SK-N-SH treated with all-trans-retinoic acid at 6 μM for 48 hours (cell line): ENCODE results near the gene SETD3.

ENCODE experiments used
- ATAC-seq: fragments of 200-7000 bp; cut with Tn5 transposase; 3 replicates; pipeline ENCODE4 v1.9.1; 2020; ENCODE audit warnings: mild to moderate bottlenecking, moderate library complexity
- ARNTL ChIP-seq: fragments of 450-650 bp; formaldehyde crosslinking; IDR thresholded peaks from 2 replicates; pipeline ENCODE4 v1.5.0; 2020; ENCODE audit warnings: low read depth, mild to moderate bottlenecking, moderate library complexity, borderline replicate concordance
- BACH2 ChIP-seq: fragments of 250-450 bp; sonication (Bioruptor Pico); IDR thresholded peaks from 2 replicates; pipeline ENCODE4 v1.9.0; 2021; ENCODE audit warnings: mild to moderate bottlenecking, borderline replicate concordance
- CSDC2 ChIP-seq: fragments of 250-450 bp; sonication (Bioruptor Pico); IDR thresholded peaks from 2 replicates; pipeline ENCODE4 v1.5.0; 2020; ENCODE audit warnings: mild to moderate bottlenecking, moderate library complexity
- ESRRG ChIP-seq: fragments of 250-450 bp; sonication (Bioruptor Pico); IDR thresholded peaks from 2 replicates; pipeline ENCODE4 v1.6.1; 2021; ENCODE audit warnings: mild to moderate bottlenecking
- GLIS3 ChIP-seq: fragments of 250-450 bp; sonication (Bioruptor Pico); IDR thresholded peaks from 2 replicates; pipeline ENCODE4 v1.5.0; 2020; ENCODE audit warnings: mild to moderate bottlenecking, moderate library complexity
- ISL1 ChIP-seq: fragments of 250-450 bp; sonication (Bioruptor Pico); IDR thresholded peaks from 2 replicates; pipeline ENCODE4 v2.1.2; 2022; ENCODE audit warnings: mild to moderate bottlenecking, moderate library complexity
- OSR1 ChIP-seq: fragments of 250-450 bp; sonication (Bioruptor Pico); IDR thresholded peaks from 2 replicates; pipeline ENCODE4 v1.8.0; 2022; ENCODE audit warnings: moderate library complexity, mild to moderate bottlenecking, inconsistent platforms
- RARB ChIP-seq: fragments of 250-450 bp; sonication (Bioruptor Pico); IDR thresholded peaks from 2 replicates; pipeline ENCODE4 v1.8.0; 2021; ENCODE audit warnings: mild to moderate bottlenecking, moderate library complexity
- SNAI2 ChIP-seq: fragments of 250-450 bp; sonication (Bioruptor Pico); IDR thresholded peaks from 2 replicates; pipeline ENCODE4 v1.5.0; 2020; ENCODE audit warnings: mild to moderate bottlenecking, moderate library complexity
- TOX ChIP-seq: fragments of 250-450 bp; sonication (Bioruptor Pico); IDR thresholded peaks from 2 replicates; pipeline ENCODE4 v1.8.0; 2021; ENCODE audit warnings: mild to moderate bottlenecking, moderate library complexity, borderline replicate concordance
- ZC3H10 ChIP-seq: fragments of 250-450 bp; sonication (Bioruptor Pico); IDR thresholded peaks from 2 replicates; pipeline ENCODE4 v1.5.1; 2021; ENCODE audit warnings: mild to moderate bottlenecking, moderate library complexity
- ZFP3 ChIP-seq: fragments of 250-450 bp; sonication (Bioruptor Pico); IDR thresholded peaks from 2 replicates; pipeline ENCODE4 v1.5.0; 2020; ENCODE audit warnings: mild to moderate bottlenecking, moderate library complexity
- ZFP30 ChIP-seq: fragments of 450-650 bp; formaldehyde crosslinking; IDR thresholded peaks from 2 replicates; pipeline ENCODE4 v1.5.0; 2022; ENCODE audit warnings: mild to moderate bottlenecking, moderate library complexity
- ZNF565 ChIP-seq: fragments of 450-650 bp; formaldehyde crosslinking; conservative IDR thresholded peaks from 2 replicates; pipeline ENCODE4 v1.5.0; 2020; ENCODE audit warnings: low read depth, mild to moderate bottlenecking, moderate library complexity
- ZNF70 ChIP-seq: fragments of 450-650 bp; formaldehyde crosslinking; IDR thresholded peaks from 2 replicates; pipeline ENCODE4 v1.5.0; 2020; ENCODE audit warnings: mild to moderate bottlenecking, moderate library complexity
- ZNF8 ChIP-seq: fragments of 450-650 bp; formaldehyde crosslinking; IDR thresholded peaks from 2 replicates; pipeline ENCODE4 v1.5.0; 2020; ENCODE audit warnings: mild to moderate bottlenecking, moderate library complexity
- TF ChIP-seq, protein P1 (sequence below): fragments of 250-450 bp; sonication (Bioruptor Pico); IDR thresholded peaks from 2 replicates; pipeline ENCODE4 v1.8.0; 2021; ENCODE audit warnings: low read depth, mild to moderate bottlenecking, moderate library complexity, borderline replicate concordance
- TF ChIP-seq, protein P2 (sequence below): fragments of 250-450 bp; sonication (Bioruptor Pico); IDR thresholded peaks from 2 replicates; pipeline ENCODE4 v1.5.1; 2020; ENCODE audit warnings: low read depth, mild to moderate bottlenecking, moderate library complexity
- TF ChIP-seq, protein P3 (sequence below): fragments of 250-450 bp; sonication (Bioruptor Pico); IDR thresholded peaks from 2 replicates; pipeline ENCODE4 v1.5.0; 2020; ENCODE audit warnings: mild to moderate bottlenecking, moderate library complexity
- TF ChIP-seq, protein P4 (sequence below): fragments of 250-450 bp; sonication (Bioruptor Pico); IDR thresholded peaks from 2 replicates; pipeline ENCODE4 v1.5.1; 2021; ENCODE audit warnings: mild to moderate bottlenecking, moderate library complexity

SETD3 gene

DNA sequence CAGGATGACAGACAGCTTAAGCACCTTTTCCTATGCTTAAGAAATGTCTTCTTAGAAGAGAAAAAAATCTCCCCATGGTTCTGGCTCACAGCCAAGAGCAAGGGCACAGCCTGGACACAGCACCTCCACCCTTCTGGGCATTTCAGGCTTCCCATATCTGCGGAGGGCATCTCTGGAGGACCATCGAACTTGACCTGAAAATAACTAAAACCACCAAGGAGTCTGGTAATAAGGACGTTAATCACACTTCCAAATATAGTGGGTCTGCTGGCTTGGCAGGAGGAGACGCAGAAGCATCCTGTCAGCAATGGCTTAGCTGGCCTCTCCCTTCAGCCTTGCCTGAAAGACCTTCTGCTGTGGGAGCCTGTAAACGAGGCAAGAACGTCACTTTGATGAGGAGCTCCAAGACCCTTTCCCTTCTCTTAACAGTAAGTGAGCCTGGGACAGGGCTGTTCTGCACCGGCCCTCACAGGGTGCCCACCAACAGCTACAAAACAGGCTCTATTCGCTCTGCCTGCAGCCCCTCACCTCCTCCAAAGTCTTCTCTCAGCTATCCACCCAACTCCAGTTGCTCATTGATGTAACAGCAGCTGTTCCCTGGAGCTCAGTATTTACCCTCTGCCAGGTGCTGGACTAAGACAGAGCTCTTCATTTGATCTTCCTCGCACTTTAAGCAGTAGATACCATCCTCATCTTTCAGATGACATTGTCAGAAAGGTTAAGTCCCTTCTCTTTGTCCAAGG, 13.2 kb downstream of the SETD3 start:
- TF ChIP-seq ESRRG (CRISPR knock-in tag), result no peak
- no peak for TF ChIP-seq RARB (CRISPR knock-in tag)
- TF ChIP-seq, protein P1, sequence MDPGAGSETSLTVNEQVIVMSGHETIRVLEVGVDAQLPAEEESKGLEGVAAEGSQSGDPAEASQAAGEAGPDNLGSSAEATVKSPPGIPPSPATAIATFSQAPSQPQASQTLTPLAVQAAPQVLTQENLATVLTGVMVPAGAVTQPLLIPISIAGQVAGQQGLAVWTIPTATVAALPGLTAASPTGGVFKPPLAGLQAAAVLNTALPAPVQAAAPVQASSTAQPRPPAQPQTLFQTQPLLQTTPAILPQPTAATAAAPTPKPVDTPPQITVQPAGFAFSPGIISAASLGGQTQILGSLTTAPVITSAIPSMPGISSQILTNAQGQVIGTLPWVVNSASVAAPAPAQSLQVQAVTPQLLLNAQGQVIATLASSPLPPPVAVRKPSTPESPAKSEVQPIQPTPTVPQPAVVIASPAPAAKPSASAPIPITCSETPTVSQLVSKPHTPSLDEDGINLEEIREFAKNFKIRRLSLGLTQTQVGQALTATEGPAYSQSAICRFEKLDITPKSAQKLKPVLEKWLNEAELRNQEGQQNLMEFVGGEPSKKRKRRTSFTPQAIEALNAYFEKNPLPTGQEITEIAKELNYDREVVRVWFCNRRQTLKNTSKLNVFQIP (CRISPR knock-in tag), result no peak
- no peak for TF ChIP-seq ZC3H10
- TF ChIP-seq TOX (CRISPR knock-in tag), result no peak
- TF ChIP-seq, protein P2, sequence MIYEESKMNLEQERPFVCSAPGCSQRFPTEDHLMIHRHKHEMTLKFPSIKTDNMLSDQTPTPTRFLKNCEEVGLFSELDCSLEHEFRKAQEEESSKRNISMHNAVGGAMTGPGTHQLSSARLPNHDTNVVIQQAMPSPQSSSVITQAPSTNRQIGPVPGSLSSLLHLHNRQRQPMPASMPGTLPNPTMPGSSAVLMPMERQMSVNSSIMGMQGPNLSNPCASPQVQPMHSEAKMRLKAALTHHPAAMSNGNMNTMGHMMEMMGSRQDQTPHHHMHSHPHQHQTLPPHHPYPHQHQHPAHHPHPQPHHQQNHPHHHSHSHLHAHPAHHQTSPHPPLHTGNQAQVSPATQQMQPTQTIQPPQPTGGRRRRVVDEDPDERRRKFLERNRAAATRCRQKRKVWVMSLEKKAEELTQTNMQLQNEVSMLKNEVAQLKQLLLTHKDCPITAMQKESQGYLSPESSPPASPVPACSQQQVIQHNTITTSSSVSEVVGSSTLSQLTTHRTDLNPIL (CRISPR knock-in tag), result no peak
- no peak for TF ChIP-seq ZNF8 (CRISPR knock-in tag)
- no peak for TF ChIP-seq GLIS3 (CRISPR knock-in tag)
- TF ChIP-seq ARNTL, result no peak
- TF ChIP-seq, protein P3, sequence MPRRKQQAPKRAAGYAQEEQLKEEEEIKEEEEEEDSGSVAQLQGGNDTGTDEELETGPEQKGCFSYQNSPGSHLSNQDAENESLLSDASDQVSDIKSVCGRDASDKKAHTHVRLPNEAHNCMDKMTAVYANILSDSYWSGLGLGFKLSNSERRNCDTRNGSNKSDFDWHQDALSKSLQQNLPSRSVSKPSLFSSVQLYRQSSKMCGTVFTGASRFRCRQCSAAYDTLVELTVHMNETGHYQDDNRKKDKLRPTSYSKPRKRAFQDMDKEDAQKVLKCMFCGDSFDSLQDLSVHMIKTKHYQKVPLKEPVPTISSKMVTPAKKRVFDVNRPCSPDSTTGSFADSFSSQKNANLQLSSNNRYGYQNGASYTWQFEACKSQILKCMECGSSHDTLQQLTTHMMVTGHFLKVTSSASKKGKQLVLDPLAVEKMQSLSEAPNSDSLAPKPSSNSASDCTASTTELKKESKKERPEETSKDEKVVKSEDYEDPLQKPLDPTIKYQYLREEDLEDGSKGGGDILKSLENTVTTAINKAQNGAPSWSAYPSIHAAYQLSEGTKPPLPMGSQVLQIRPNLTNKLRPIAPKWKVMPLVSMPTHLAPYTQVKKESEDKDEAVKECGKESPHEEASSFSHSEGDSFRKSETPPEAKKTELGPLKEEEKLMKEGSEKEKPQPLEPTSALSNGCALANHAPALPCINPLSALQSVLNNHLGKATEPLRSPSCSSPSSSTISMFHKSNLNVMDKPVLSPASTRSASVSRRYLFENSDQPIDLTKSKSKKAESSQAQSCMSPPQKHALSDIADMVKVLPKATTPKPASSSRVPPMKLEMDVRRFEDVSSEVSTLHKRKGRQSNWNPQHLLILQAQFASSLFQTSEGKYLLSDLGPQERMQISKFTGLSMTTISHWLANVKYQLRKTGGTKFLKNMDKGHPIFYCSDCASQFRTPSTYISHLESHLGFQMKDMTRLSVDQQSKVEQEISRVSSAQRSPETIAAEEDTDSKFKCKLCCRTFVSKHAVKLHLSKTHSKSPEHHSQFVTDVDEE, result no peak
- no peak for TF ChIP-seq CSDC2 (CRISPR knock-in tag)
- TF ChIP-seq ZFP30 (CRISPR knock-in tag), result no peak
- no peak for TF ChIP-seq OSR1 (CRISPR knock-in tag)
- no peak for TF ChIP-seq ISL1 (CRISPR knock-in tag)
- no peak for TF ChIP-seq BACH2
- TF ChIP-seq SNAI2 (CRISPR knock-in tag), result no peak
- TF ChIP-seq ZNF70 (CRISPR knock-in tag), result no peak
- TF ChIP-seq, all 23 proteins: peak for 0
- no peak for ATAC-seq

DNA sequence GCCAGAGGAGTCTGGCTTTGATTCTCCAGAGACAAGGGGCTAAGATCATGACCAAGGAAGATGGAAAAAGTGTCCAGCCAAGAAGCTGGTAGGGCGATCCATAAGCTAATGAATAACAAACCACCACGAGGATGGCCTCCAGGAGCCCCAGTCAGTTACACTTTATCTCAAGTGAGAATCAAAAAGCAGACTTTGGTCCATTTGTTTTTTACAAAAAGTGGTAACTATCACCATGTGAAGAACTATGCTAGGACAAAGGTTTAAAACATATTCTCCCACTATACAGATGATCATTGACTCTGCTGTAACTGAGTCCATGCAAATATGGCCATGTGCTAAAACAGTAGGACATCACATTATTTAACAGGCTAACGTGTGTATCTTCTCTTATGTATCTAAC, 13.9 kb downstream of the SETD3 start:
- ATAC-seq, result no peak
- no peak for TF ChIP-seq ZC3H10
- no peak for TF ChIP-seq ZFP3
- TF ChIP-seq ESRRG (CRISPR knock-in tag), result no peak
- TF ChIP-seq OSR1 (CRISPR knock-in tag), result no peak
- TF ChIP-seq GLIS3 (CRISPR knock-in tag), result no peak
- no peak for TF ChIP-seq ZNF70 (CRISPR knock-in tag)
- TF ChIP-seq RARB (CRISPR knock-in tag), result no peak
- TF ChIP-seq, protein P1 (CRISPR knock-in tag), result no peak

DNA sequence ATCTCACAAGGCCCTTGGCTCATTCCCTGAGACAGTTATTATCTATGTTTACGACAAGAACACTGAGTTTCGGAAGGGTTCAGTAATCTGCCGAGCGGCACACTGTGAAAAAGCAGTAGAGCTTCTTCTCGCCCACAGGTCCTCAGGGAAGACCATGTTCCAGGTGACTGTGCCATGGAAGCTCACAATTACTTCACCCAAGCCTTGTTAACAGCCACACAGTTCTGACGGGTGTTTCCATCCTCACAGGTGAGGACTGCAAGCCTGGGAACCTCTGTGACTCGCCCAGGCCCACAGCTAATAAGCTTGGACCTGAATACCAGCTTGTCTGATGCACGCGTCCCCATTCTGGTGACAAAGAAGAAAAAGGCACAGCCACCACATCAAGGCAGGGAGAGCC, 15.4 kb downstream of the SETD3 start:
- TF ChIP-seq TOX (CRISPR knock-in tag), result no peak
- no peak for TF ChIP-seq ESRRG (CRISPR knock-in tag)
- TF ChIP-seq BACH2, result no peak
- no peak for TF ChIP-seq ZFP3
- TF ChIP-seq ZNF8 (CRISPR knock-in tag), result no peak
- TF ChIP-seq ZFP30 (CRISPR knock-in tag), result no peak
- TF ChIP-seq, protein P4, sequence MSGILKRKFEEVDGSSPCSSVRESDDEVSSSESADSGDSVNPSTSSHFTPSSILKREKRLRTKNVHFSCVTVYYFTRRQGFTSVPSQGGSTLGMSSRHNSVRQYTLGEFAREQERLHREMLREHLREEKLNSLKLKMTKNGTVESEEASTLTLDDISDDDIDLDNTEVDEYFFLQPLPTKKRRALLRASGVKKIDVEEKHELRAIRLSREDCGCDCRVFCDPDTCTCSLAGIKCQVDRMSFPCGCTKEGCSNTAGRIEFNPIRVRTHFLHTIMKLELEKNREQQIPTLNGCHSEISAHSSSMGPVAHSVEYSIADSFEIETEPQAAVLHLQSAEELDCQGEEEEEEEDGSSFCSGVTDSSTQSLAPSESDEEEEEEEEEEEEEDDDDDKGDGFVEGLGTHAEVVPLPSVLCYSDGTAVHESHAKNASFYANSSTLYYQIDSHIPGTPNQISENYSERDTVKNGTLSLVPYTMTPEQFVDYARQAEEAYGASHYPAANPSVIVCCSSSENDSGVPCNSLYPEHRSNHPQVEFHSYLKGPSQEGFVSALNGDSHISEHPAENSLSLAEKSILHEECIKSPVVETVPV (CRISPR knock-in tag), result no peak
- TF ChIP-seq, protein P3, result no peak
- no peak for TF ChIP-seq ZNF565
- ATAC-seq, result no peak
